HG03575 (cell line): Measurements from ENCODE around the gene PLXNA2.

Experiments used
- ATAC-seq: cut with Tn5 transposase; IDR thresholded peaks from one replicate; pipeline ENCODE4 v1.9.1; 2021; ENCODE audit not compliant: unreplicated experiment, insufficient number of reproducible peaks, low FRiP score; ENCODE audit errors: extremely low read depth

Gene PLXNA2

DNA sequence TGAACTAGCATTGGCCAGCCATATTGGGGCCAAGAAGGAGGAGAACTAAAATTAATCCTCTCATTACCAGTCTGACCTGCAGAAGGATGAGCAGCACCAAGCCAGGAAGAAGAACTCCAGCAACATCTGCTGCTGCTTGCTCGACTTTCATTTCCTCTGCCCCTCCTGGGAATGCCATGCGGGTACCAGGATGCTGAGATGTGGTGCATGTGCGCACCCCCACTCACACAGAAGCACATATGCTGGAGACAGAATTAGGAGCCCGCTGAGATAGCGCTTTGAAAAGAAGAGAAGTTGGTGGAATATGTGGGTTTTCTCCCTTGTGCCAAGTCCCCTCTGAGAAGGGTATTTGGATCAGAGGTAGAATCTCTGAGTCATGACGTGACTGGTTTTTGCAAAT lies 70.4 kb downstream of the PLXNA2 start:
- no peak for ATAC-seq

DNA sequence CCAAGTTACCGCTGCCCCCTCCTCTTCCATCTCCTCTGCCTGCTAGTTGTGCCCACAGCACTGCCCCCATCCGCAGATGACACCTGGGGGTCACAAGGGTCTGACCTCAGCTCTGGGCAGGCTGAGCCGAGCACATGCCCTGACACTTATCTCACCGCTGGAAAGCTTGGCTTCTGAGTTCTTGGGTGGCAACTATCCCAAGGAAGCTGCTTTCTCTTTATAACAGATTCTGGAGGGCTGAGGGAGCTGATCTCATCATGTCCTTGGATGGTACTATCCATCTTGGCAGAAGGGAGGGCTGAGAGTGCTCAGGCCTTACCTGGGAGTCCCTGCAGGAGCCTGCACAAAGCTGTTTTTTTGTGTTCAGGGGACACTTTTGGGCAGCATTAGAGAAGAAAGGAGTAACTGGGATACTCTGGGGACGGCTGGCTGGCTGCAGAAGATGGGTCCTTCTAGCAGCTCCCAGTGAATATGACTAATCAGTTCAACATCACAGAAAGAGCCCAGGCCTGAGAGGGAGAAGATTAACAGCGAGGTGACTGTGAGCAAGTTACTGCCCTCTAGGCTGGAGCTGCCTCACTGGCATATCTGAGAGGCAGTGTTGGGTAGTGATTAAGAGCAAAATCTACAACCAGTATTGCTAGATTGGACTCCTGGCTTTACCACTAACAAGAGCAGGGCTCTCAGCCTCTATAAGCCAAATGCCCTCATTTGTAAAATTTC lies 71.6 kb downstream of the PLXNA2 start:
- no peak for ATAC-seq

DNA sequence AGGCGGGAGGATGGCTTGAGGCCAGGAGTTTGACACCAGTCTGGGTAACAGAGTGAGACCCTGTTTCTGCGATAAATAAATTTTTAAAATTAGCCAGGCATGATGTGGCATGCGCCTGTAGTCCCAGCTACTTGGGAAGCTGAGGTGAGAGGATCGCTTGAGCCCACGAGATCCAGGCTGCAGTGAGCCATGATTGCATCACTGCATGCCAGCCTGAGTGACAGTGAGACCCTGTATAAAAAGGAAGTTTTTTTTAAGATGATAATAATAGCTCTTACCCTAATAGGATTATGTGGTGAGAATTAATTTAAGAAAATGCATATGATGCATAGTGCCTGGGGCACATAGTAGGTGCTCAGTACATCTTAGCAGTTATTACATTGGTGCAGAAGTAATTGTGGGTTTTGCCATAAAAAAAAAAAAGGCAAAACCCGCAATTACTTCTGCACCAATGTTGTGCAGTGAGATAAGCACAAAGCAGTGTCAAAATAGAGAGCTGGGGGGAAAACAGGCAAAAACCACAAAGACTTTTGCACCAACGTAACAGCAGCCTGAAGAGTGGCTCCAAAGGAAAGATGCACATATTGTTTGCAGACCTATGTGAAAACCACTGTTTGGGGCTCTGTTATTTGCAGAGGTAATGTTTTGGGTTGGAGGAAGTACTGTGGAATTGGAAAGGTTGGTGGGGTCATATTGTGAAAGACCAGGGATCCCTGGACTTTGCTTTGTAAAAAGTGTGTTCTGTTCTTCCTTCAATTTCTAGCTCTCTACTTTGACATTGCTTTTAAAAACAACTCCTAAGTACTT lies 72.4 kb downstream of the PLXNA2 start:
- ATAC-seq, result no peak

DNA sequence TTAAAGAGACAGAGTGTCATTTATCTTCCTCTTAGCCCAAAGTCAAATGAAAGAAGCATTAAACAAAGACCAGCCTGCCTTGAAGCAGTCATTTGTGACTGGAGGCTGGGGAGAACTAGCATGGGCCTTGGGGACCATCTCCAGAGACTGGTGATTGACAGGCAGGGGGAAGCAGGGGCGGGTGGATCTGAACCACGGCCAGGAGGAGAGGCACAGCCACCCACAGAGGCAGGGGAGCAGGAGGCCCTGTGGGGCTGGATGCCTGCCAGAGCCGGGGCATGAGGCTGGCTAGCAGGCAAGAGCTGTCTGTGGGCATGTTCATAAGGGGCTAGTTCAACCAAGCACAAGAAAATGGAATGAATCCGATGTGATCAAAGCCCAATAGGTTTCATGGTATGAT lies 73.9 kb downstream of the PLXNA2 start:
- no peak for ATAC-seq

DNA sequence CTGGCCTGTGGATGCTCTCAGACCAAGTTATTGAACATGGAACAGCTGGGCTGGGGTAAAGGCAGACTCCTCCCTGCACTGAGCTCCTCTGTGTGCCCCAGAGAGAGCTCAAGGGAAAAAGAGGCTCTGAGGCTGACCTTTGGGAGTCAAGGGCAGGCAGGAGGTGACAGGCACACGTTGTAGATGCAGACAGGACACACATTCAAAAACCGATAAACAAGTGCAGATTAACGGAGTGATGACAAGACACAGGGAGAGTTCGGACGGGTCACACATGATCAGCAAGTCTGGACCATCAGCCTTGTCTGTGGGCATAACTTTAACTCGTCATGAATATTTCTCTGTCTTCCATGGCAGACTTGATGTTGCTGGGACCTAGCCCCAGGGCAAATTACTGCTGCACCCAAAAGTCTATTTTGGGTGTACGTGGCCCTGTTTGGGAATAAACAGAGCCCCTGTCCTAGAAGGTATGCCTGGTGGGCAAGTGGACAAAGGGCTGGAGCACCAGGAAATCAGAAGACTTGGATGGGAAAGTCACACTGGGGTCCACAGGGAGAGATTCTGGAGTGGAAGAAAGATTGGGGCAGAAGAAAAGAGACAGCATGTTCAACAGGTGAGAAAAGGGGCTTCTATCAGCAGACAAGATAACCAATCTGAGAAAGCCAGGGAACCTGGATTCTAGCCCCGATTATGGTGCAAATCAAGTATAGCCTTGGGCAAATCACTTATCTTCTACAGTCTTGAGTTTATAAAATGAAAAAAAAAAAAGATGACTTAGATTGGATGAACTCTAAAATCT lies 74.9 kb downstream of the PLXNA2 start:
- no peak for ATAC-seq

DNA sequence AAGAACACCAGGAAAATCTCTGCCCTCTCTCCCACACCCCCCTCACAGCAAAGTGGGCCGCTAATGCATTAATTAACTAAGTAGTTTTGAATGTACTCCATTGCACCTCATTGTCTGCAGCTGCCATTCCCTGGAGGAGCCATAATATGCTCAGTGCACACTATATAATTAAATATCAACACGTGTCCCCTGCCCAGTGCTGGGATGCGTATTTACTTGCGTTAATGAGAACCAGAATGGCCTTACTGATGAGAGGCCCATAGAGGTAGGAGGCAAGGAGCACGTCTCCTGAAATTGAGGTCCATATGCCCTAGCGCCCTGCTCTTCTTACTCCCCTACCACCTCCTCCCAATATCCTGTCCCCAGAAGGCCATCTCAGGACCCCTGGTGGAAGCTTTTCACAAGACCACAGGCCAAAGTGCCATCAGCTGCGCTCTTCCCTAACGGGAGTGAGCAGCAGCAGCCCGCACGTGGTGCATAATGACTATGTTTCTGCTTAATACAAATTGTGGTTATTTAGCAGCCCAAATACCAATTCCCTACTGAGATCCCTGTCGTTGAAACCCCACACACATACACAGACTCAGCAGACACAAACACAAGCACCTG lies 76.8 kb downstream of the PLXNA2 start:
- no peak for ATAC-seq

DNA sequence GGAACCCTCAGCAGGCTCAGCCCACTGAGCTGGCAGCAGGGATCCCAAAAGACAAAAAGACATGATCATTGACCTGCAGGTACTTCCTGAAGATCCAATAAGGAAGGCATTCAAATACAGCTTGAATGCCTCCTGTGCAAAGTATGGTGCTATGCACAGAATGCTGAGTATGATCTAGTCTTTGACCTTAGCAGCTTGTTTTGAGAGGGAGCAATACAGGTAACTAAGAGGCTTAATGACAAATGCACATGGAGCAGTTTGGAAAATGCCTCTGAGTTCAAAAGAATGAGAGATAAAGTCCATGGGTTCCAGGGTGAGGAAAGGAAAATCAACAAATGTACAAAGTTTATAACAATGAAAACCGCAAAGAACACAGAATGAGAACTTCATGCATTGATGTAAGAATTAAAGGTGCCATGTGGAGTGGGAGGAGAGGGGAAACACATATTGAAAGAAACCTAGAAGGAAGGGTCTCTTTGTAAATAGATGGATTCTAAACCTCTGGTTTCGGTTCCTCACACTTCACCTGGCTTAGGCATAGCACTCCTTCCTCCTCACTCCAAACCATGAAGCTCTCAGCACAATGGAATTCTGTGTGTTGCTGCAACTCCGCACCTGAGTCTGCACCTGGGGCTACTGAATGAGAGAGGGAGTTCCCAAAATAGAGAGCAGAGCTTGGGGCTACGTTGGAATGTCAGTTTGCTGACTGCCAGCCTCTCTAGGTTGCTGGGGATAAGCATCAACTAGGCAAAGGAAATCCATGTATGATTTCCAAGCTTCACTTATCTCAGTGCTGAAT lies 77.6 kb downstream of the PLXNA2 start:
- no peak for ATAC-seq

DNA sequence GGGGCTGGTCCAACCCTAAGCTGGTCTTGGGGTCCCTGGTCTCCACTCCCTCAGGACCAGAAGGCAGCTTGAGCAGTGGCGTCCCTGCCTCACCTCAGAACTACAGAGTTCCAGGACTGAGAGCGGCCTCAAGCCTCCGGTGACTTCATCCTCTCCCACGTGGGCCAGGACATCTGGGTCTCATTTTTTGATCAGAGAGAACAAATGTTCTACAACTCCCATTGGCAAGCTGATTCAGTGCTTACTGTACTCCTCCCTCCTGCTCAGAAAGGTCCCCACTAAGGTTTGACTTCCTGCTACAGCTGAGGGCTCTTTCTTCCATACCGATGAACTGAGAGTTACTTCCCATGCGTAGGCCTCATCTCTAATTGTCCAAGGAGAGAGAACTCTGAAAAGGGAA lies 78.5 kb downstream of the PLXNA2 start:
- no peak for ATAC-seq

DNA sequence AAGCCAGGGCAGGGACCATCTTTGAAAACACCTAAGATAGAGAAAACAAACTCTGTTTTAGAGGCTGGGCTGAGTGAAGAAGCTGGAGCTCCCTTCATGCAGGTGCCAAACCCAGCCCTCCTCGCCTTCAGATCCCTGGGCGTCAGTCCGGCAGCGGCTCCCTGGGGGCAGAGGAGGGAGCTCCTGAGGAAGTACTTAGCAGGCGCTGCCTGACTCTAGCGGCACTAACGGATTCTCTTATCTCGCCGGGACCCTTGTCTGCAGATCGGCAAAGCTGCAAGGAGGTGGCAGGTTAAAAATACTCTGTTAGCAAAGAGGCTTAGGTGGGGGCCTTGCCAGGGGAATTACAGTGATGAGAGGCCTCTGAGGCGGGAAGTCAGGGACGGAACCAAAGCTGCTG lies 79.6 kb downstream of the PLXNA2 start:
- no peak for ATAC-seq

DNA sequence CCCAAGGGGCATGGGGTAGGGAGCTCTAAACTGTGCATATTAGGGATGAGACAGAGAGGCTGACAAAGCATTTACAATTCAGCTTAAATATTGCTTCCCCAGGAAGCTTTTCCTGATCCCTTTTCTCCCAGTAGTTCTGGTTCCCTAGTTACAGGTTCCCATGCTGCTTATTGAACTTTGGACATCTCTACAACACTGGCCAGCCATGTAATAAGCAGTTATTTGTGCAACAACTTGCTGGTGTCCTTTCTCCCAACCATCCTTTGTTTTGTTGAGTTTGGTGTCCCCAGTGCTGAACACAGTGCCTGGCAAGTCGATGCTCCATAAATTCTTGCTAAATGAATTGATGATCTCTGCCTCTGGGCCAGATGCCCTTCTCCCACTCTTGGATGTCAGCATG lies 80.6 kb downstream of the PLXNA2 start:
- ATAC-seq, result no peak

DNA sequence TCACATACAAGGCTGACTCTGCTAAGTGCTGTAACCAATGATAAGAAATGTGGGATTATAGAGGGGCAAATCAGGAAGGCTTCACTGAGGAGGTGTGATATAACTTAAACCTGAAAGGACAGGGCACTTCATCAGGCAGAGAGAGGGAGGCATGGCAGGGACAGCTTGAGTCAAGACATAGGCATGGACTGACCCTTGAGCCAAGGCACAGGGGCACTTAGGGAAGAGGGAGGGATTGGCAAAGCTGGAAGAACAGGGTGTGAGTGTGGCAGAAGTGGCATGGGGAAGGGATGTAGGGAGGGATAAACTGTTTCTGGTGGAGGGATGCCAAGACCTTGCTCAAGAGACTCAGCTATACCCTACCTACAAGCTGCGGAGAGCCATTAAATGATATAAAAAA lies 81.3 kb downstream of the PLXNA2 start:
- no peak for ATAC-seq

DNA sequence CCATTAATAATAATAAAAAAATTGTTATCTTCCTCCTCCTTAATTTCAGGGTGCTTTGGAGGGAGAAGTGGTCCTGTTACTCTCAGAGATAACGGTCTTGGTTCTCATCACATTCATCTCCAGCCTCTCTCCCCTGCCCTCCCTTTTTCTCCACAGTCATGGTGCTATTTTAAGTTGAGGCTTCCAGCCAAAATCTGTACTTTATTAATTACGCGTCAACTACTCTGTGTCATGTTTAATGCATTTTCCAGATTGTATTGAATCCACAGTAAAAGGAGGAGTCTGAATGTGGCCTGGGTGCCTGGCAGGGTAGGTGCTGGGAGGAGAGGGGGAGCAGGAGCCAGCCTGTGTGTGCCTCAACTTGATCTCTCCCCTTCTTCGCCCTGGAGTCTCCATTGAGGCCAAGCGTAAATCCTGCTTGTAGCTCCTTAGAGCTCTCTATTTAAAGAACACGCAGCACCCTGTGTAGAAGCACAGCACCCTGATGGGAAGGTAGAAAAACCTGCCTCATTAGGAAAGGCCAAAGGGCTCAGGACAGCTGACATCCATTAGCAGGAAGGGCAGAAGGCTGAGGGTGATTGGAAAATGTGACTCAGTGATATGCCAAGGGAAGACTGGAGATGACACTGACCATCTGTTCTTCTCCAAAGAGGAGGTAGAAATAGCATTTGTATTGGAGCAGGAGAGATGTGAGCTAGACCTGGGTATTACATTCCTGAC lies 82.4 kb downstream of the PLXNA2 start:
- ATAC-seq, result no peak

DNA sequence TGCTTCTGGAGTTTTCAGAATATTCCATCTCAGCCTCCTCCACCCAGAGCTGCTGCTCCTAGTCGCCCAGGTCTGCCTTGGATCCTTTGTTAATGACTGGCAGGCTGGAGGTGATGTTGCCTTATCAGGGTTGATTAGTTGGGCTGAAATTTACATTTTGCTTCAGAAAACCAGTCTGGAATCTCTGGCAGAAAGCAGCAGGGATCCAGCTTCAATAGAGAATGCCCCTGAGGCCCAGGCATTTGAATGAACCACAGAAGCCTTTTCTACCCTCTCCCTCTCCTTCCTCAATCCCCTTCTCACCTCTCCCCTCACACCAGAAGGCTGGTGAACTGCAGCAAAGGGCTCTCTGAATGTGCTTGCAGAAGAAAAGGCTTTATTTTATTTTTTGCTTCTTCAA lies 83.2 kb downstream of the PLXNA2 start:
- no peak for ATAC-seq

DNA sequence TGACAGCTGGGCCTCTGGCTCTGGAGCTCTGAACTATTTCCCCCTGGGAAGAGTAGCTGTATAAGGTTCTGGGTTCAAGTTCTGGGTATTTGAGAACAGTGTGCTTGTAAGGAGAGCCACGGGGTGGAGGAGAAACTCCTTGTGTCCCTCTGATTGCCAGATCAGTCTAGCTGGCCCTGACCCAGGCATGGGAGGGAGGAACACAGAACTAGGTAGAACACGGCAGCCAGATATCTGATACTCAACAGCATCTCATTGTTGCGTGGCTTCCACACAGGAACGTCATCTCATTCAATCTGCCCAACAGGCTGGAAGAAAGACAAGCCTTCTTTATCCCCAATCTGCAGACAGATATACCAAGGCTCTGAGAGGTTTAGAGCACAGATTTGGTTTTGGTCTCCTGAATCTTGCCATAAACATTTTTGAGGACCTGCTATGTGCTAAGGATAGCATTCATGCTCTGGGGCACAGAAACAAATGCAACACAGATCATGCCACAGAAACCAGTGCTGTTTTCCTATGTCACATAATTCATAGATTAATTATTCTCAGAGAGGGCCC lies 83.8 kb downstream of the PLXNA2 start:
- ATAC-seq, result no peak

DNA sequence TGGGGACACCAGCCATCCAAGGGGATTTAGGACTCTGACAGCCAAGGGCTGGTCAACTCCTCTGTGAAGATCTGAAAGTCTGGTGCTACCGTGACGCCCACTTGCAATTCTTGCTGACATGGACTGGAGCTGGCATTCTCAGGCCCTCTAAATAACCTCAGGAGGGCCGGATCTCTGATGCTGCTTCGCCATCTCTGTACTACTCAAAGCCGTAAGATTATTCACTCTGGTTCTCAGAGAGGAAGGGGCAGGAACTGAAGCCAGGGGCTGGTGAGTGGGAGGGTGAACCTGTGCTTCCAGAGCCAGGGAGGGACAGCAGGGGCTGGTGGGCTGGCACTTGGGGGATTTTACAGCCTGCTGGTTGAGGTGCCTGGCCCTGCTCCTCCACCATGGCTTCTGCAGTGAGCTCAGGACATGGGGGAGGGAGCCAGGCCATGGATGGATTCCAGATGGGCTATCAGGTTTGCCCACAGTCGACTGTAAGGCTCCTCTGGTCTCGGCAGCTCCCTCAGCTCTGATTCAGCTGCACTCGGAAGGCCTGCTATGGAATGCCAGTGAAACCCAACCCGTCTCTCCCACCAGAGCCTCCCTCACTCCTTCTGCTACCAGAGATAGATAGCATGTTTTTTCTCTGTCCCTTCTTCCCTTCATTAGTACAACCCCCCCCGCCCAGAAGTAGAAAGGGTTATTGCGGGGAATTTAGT lies 84.5 kb downstream of the PLXNA2 start:
- no peak for ATAC-seq

DNA sequence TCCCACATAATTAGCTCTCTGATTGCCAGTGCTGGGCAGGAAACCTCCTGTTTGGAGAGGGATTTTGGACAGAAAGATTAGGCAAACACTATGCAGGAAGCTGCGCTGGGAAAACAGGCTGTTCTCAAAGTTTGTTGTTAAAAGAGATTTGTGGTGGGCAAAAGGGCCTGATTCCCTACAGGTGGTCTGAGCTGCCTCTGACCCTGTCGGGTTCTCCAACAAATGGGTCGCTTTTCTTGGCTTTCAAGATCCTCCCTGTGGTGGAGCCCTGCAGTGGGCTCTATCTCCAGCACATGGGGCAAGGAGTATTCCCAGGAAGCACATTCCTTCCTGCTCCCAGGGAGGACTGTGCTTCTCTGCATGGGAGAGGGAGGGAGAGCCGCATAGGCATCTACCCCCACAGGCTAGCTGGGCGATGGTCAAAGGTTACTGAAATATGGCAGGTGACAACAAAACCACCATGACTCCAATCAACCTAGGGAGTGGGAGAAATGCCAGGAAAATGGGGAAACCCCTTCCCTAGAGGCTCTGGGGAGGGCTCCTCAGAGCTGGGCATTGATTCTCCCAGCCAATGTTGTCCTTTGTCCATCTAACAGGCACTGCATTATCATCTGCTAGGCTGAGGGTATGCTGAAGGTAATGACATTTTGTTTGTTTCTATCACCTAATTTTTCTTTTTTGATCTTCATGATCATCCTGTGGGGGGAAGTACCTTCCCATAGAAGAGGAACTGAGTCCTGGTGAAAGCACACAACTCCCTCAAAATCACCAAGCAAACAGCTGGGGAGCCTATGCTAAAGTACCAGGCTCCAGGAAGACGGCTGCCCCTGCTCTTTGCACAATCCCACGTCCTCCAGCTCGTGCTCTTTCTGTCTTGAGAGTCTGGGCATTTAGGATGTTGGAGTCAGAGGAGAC lies 85.3 kb downstream of the PLXNA2 start:
- no peak for ATAC-seq
